ENCODE results near the gene HIGD1A. TPM values are rescaled to one million over a fixed set of nuclear protein-coding genes. Genes with fewer than 3 reads are reported as not detected.
A peak's percentile ranks its signal among the peaks of the same experiment; 100 is the strongest.

HIGD1A gene
- total and polyA plus RNA-seq, 9 of the 15 experiments (the other 6 are each of a cell fraction or from before 2014, with no cell fraction given), result 165 to 1,185 (median 333) TPM

- no TSS peak for BruUV-seq (replicated peaks)
- Histone ChIP-seq H3K4me2 (ENCODE audit: insufficient read depth, low read length) (no peak overlapping the region), H3K36me3 (ENCODE audit: control insufficient read depth, insufficient read depth, low read length) (no peaks in the 10 kb centered on the region), H3K27me3 (ENCODE audit: control insufficient read depth in 2 of 2, insufficient read depth in 2 of 2, low read length in 2 of 2) (peaks cover 8 to 56% of the 10 kb centered on the region in 2 experiments; a peak in 4 of 5 replicates), H3K4me3 (no peak overlapping the region), H3K9ac (ENCODE audit: insufficient read depth in 1 of 2, low read depth in 2 of 2, low read length in 2 of 2) (no peak overlapping the region), H3K9me1 (ENCODE audit: control insufficient read depth, insufficient read depth, low read length) (no peaks in the 10 kb centered on the region), H3K9me3 (replicated peaks; ENCODE audit: control insufficient read depth, insufficient read depth, low read depth, low read length) (no peaks in the 10 kb centered on the region), H4K20me1 (replicated peaks; ENCODE audit: control insufficient read depth, insufficient read depth, low read length) (peaks cover 9% of the 10 kb centered on the region; the same call in 1 of the 2 replicates), H3K79me2 (ENCODE audit: control insufficient read depth, insufficient read depth, low read length) (no peaks in the 10 kb centered on the region), H3K27ac (ENCODE audit: extremely low read depth, low read depth, low read length) (no peak overlapping the region), H3K4me1 (replicated peaks in 1 of 2; ENCODE audit: control insufficient read depth in 2 of 2, insufficient read depth in 2 of 2, low read length in 2 of 2) (no peaks in the 10 kb centered on the region; a peak in 1 of 5 replicates), H2AFZ (ENCODE audit: low read depth, low read length) (no peak overlapping the region)
- intact Hi-C loops (cut with micrococcal nuclease) (loop anchor here (10.0 kb wide), 1 partner anchor 515 kb away; no protein-coding TSS in a partner anchor), in situ Hi-C loops (cut with MboI) (loop anchor here (5.0 to 10.0 kb wide), 2 partner anchors 97 to 175 kb away; partner anchors contain the start of gene ZBTB47)
- ChIA-PET POLR2A (interaction anchor here (0.7 to 1.2 kb wide), 6 partner anchors 14 to 178 kb away, joined by 3 to 4 read pairs (median 3); no protein-coding TSS in a partner anchor), CTCF (ENCODE audit: low intra/inter-chr PET ratio) (interaction anchor here (0.5 to 0.6 kb wide), 3 partner anchors 89 to 502 kb away, joined by 3 to 4 read pairs (median 3); no protein-coding TSS in a partner anchor)
- DNase-seq (ENCODE audit: extremely low read depth in 1 of 4, low spot score in 3 of 4) (peak; percentile 58 to 72 (median 62)), ATAC-seq (peak; percentile 90), FAIRE-seq (peak; percentile 91)
- WGBS (ENCODE audit: insufficient coverage, low coverage, missing lambda C conversion rate), result 18% methylated on average over 10 of the region's 10 CpGs
- TF ChIP-seq CTBP1 (IDR thresholded peaks at IDR 0.05; ENCODE audit: borderline replicate concordance) (peak; percentile 33; the same call in 1 of the 2 replicates), CTCF (IDR thresholded peaks at IDR 0.05 in 2 of 3, conservative IDR thresholded peaks at IDR 0.05 in 1 of 3; ENCODE audit: insufficient read depth in 2 of 3, low read depth in 1 of 3, low read length in 3 of 3) (peak; percentile 84 to 90 (median 88)), SMC3 (conservative IDR thresholded peaks at IDR 0.05; ENCODE audit: insufficient read depth, low read depth, low read length) (peak; percentile 52), TFAP4 (CRISPR knock-in tag; IDR thresholded peaks at IDR 0.05; ENCODE audit: borderline replicate concordance) (peak; percentile 54; the same call in 1 of the 2 replicates), EWSR1 (IDR thresholded peaks at IDR 0.05; ENCODE audit: borderline replicate concordance, low read depth, partially characterized antibody) (no peak), GABPB1 (CRISPR knock-in tag; IDR thresholded peaks at IDR 0.05) (0 out of 2 replicates have a peak, but pooled peaks have one; percentile 2), DEAF1 (CRISPR knock-in tag; IDR thresholded peaks at IDR 0.05) (peak; percentile 31; the same call in 1 of the 2 replicates), PKNOX1 (IDR thresholded peaks at IDR 0.05) (0 out of 2 replicates have a peak, but pooled peaks have one; percentile 15), BCL6 (CRISPR knock-in tag; IDR thresholded peaks at IDR 0.05) (no peak), LCOR (CRISPR knock-in tag; IDR thresholded peaks at IDR 0.05) (0 out of 2 replicates have a peak, but pooled peaks have one; percentile 45), XRCC5 (IDR thresholded peaks at IDR 0.05; ENCODE audit: low read depth, low read length) (peak; percentile 55; the same call in 1 of the 2 replicates), SIRT6 (IDR thresholded peaks at IDR 0.05; ENCODE audit: low read depth, low read length) (no peak)
Observed at GRCh38 chr3:42749753-42750231, 54.5 kb downstream of the HIGD1A start.
